H7 (cell line): Measurements from ENCODE around the gene FLAD1. TPM values are rescaled to one million over a fixed set of nuclear protein-coding genes. Genes with fewer than 3 reads are reported as not detected.

ENCODE experiments used
- DNase-seq: peaks from one replicate; pipeline ENCODE4 v3.0.0; 2012
- H3K27me3 ChIP-seq: 2 replicates; pipeline ENCODE4 v1.6.0; 2011; ENCODE audit warnings: mild to moderate bottlenecking, low read length; ENCODE audit not compliant: control insufficient read depth, insufficient read depth
- H3K36me3 ChIP-seq: replicated peaks from 2 replicates; pipeline ENCODE4 v1.5.1; 2011; ENCODE audit warnings: low read length; ENCODE audit not compliant: control insufficient read depth, insufficient read depth
- H3K4me3 ChIP-seq: 2 replicates; pipeline ENCODE4 v1.5.1; 2011; ENCODE audit warnings: low read depth, mild to moderate bottlenecking, control low read depth, low read length, moderate library complexity; ENCODE audit not compliant: insufficient read depth
- total RNA-seq: library from RNA; depleted of rRNA; stranded (reverse); fragments of >200 nt; shearing (Covaris generic); gene quantifications from 2 replicates; pipeline ENCODE4 v1.2.3, GENCODE V29; 2014; rRNA removed

Gene FLAD1
- 152 and 177 TPM in 2 replicates for total RNA-seq

- Histone ChIP-seq H3K36me3 (peaks cover 22% of the 10 kb centered on the region), H3K27me3 (no peaks in the 10 kb centered on the region), H3K4me3 (peak within 1 kb of the TSS; percentile 97)
- DNase-seq, result peak; percentile 98
Measured at GRCh38 chr1:154982897-154983648, at the start of gene FLAD1. Gene FLAD1, plus strand, starts transcription at chr1:154983344. Its CDS starts 351 bp downstream, at chr1:154983695.

- Histone ChIP-seq H3K36me3 (no peaks in the 10 kb centered on the region), H3K27me3 (no peaks in the 10 kb centered on the region), H3K4me3 (no peak overlapping the region)
- no peak for DNase-seq
Measured at GRCh38 chr1:154934358-154934948, 48.7 kb upstream of the FLAD1 start.

- Histone ChIP-seq H3K4me3 (peak overlapping the region; percentile 76), H3K36me3 (no peaks in the 10 kb centered on the region), H3K27me3 (no peaks in the 10 kb centered on the region)
- DNase-seq, result no peak
Measured at GRCh38 chr1:154935749-154936554, 47.2 kb upstream of the FLAD1 start.

- Histone ChIP-seq H3K27me3 (no peaks in the 10 kb centered on the region), H3K36me3 (no peaks in the 10 kb centered on the region), H3K4me3 (peak within 1 kb of the TSS; percentile 76)
- peak; percentile 97 for DNase-seq
Measured at GRCh38 chr1:154936555-154937084, 46.5 kb upstream of the FLAD1 start, which contains the start of gene PMVK. Gene PMVK, minus strand, starts transcription at chr1:154936719. Its CDS starts 34 bp downstream, at chr1:154936685.

GRCh38 chr1:154937085-154937987, 45.8 kb upstream of the FLAD1 start:
- DNase-seq, result peak; percentile 88
- no peaks in the 10 kb centered on the region for H3K27me3 ChIP-seq
- H3K4me3 ChIP-seq, result peak overlapping the region; percentile 76
- no peaks in the 10 kb centered on the region for H3K36me3 ChIP-seq

- no peaks in the 10 kb centered on the region for H3K36me3 ChIP-seq
- H3K4me3 ChIP-seq, result no peak overlapping the region
- no peak for DNase-seq
- H3K27me3 ChIP-seq, result no peaks in the 10 kb centered on the region
Measured at GRCh38 chr1:154937988-154938386, 45.2 kb upstream of the FLAD1 start.

GRCh38 chr1:154938604-154939399, 44.3 kb upstream of the FLAD1 start:
- no peak for DNase-seq
- H3K27me3 ChIP-seq, result no peaks in the 10 kb centered on the region

GRCh38 chr1:154940213-154940560, 43.0 kb upstream of the FLAD1 start:
- no peaks in the 10 kb centered on the region for H3K36me3 ChIP-seq
- H3K4me3 ChIP-seq, result no peak overlapping the region
- DNase-seq, result no peak
- H3K27me3 ChIP-seq, result no peaks in the 10 kb centered on the region

More at GRCh38 chr1:154938604-154939399, 44.3 kb upstream of the FLAD1 start:
- Histone ChIP-seq H3K4me3 (no peak overlapping the region), H3K36me3 (no peaks in the 10 kb centered on the region)

- Histone ChIP-seq H3K27me3 (no peaks in the 10 kb centered on the region), H3K4me3 (no peak overlapping the region), H3K36me3 (no peaks in the 10 kb centered on the region)
- no peak for DNase-seq
Measured at GRCh38 chr1:154940651-154941194, 42.4 kb upstream of the FLAD1 start.

- H3K36me3 ChIP-seq, result no peaks in the 10 kb centered on the region
- H3K4me3 ChIP-seq, result no peak overlapping the region
- no peaks in the 10 kb centered on the region for H3K27me3 ChIP-seq
- no peak for DNase-seq
Measured at GRCh38 chr1:154941333-154942013, 41.7 kb upstream of the FLAD1 start.

GRCh38 chr1:154943649-154944400, 39.3 kb upstream of the FLAD1 start:
- no peaks in the 10 kb centered on the region; the same call in 1 of the 2 replicates for H3K36me3 ChIP-seq
- no peak overlapping the region for H3K4me3 ChIP-seq
- H3K27me3 ChIP-seq, result no peaks in the 10 kb centered on the region
- DNase-seq, result peak; percentile 91
